IPS DF 4.7 (cell line): ENCODE measurements around the gene CRYL1.

Experiments used
- DNase-seq: peaks from one replicate; pipeline ENCODE4 v3.0.0-alpha.2; 2013; ENCODE audit warnings: low spot score; ENCODE audit errors: extremely low read depth

Gene CRYL1

GRCh38 chr13:20494656-20495055 lies 31.0 kb downstream of the CRYL1 start:
- no peak for DNase-seq

GRCh38 chr13:20492641-20493040 lies 33.0 kb downstream of the CRYL1 start:
- no peak for DNase-seq

GRCh38 chr13:20491926-20492435 lies 33.7 kb downstream of the CRYL1 start:
- no peak for DNase-seq

- no peak for DNase-seq
These were observed 36.4 kb downstream of the CRYL1 start for GRCh38 chr13:20489185-20489820.

- no peak for DNase-seq
These were observed 37.7 kb downstream of the CRYL1 start for GRCh38 chr13:20487927-20488326.

GRCh38 chr13:20482787-20483186 lies 42.9 kb downstream of the CRYL1 start:
- no peak for DNase-seq

- DNase-seq: no peak
These were observed 43.3 kb downstream of the CRYL1 start for GRCh38 chr13:20482275-20482761.

- DNase-seq: no peak
These were observed 48.3 kb downstream of the CRYL1 start for GRCh38 chr13:20477394-20477793.

- DNase-seq: no peak
These were observed 49.5 kb downstream of the CRYL1 start for GRCh38 chr13:20475927-20476691.

- no peak for DNase-seq
These were observed 51.1 kb downstream of the CRYL1 start for GRCh38 chr13:20474515-20474914.

- no peak for DNase-seq
These were observed 51.8 kb downstream of the CRYL1 start for GRCh38 chr13:20473888-20474287.

- no peak for DNase-seq
These were observed 52.5 kb downstream of the CRYL1 start for GRCh38 chr13:20473139-20473538.

GRCh38 chr13:20472531-20472930 lies 53.1 kb downstream of the CRYL1 start:
- no peak for DNase-seq

GRCh38 chr13:20470136-20470535 lies 55.5 kb downstream of the CRYL1 start:
- no peak for DNase-seq

GRCh38 chr13:20466371-20466770 lies 59.3 kb downstream of the CRYL1 start:
- DNase-seq: no peak

- no peak for DNase-seq
These were observed 60.3 kb downstream of the CRYL1 start for GRCh38 chr13:20465218-20465879.

GRCh38 chr13:20462921-20463320 lies 62.7 kb downstream of the CRYL1 start:
- DNase-seq: no peak

GRCh38 chr13:20462533-20462915 lies 63.1 kb downstream of the CRYL1 start:
- no peak for DNase-seq

- DNase-seq: no peak
These were observed 63.7 kb downstream of the CRYL1 start for GRCh38 chr13:20461860-20462532.

- no peak for DNase-seq
These were observed 64.2 kb downstream of the CRYL1 start for GRCh38 chr13:20461481-20461859.

GRCh38 chr13:20460761-20461160 lies 64.9 kb downstream of the CRYL1 start:
- DNase-seq: no peak

GRCh38 chr13:20457670-20458069 lies 68.0 kb downstream of the CRYL1 start:
- no peak for DNase-seq
